ENCODE data around the gene GRIP1.

GRIP1 gene

DNA sequence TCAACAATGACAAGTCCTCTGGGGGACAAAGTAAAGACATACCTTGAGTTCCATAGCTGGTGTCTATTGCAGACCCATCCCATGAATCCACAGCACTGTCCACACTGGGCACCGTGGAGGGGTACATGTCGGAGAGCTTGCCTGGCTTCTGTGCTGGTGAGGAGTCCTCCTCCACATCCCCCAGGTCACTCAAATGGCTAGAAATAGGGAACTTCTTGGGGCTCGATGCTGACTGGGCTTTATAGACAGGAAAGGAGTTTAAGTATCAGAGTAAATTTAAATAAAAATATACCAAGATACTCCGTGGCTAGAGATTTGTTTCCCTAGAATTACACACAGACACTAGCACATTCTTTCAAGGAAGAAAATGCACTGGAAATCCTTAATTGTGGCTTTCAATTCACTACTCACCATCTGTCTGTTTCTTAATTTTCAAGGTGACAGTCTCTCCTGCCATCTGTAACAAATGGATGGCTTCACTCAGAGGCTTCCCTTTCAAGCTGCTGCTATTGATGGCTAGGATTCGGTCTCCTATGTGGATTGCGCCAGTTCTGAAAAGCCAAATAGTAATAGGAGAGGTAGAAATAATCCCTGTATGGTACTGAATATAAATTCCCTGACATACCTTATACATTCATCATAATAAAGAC, 286.5 kb downstream of the GRIP1 start:
- no peak for DNase-seq (ENCODE audit: low read depth in 1 of 2, low spot score in 1 of 2)

DNA sequence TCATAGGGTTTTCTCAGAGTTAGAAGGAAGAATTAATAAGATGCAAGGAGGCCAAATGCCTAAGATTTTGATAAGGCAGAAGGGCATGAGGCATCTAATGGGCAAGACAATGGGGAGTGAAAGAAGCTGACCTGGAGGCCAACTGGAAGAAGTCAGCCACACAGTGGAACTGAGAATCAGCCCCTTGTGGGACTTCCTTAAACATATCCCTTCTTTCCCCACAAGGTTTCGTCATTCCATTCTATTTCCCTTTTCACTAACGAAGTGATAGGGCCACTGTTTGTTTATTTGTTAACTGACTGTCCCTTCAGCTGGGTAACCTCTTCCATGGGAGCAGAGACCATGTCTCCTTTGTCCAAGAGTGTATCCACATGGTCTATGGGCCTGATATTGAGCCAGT, 290.4 kb downstream of the GRIP1 start:
- no peak for DNase-seq (ENCODE audit: low read depth in 1 of 2, low spot score in 1 of 2)

DNA sequence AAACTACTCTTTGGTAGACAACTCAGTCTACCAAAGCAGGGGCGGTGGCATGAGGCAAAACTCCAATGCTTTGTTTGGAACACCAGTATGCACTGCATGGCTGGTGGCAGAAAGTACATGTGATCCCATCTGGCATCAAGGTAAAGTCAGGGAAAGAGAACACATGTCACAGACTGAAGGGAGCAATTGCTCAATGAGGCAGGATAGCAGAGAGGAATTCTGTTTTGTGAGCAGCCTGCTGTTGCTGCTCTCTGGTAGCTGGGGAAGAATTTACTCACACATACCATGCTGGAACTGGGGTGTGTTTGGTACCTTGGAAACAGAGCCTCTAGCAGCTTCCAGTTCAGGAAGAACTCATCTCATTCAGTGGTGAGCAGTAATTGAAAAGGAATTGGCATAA, 291.8 kb downstream of the GRIP1 start:
- no peak for DNase-seq (ENCODE audit: low read depth in 1 of 2, low spot score in 1 of 2)

DNA sequence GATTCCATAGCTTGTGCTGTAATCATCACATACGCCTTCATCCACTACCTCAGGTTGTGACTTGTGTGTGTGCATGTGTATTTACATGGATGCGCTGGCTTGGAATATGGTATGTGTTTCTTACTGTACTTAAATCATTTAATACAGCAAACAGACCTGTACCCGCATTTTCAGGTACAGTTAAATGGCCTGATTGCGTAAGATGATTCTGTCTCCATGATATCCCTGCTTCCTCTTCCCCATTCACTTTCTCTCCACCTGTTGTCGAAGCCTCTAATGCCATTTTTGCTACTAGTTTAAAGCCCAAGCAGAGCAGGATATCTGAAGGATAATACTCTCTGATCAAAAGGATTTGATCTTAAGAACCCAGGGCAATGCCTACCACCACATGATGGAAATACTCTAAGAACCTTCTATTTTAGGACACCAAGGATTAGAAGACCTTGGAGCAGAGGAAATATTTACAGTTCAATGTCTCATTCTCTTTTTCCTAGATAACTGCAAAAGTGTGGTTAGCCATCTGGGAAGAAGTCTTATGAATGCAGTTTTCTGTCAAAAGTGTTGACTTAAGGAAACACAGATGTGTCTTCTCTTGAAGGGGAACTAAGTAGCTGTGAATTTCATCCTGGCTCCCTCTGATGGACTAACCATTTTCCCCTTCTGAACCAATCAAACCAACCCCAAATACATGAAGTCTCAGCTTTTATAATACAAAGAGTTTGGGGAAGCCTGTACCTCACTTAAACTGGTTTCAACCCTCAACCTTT, 297.9 kb downstream of the GRIP1 start:
- no peak for DNase-seq (ENCODE audit: low read depth in 1 of 2, low spot score in 1 of 2)

DNA sequence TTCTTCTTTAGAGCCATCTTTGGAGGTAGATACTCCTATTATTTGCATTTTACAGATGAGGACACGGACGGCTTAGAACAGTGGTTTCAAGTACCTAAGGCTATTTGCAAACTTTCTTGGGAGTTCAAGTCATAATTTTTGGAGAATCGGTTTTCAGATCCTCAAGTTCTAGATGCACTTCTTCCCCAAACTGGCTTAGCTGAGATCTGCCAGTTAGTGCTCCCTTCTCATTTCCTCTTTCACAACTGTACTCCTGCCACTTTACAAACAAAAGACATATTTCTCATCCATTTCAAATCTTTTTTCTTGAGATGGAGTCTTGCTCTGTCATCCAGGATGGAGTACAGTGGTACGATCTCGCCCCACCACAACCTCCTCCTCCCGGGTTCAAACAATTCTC, 299.3 kb downstream of the GRIP1 start:
- no peak for DNase-seq (ENCODE audit: low read depth in 1 of 2, low spot score in 1 of 2)

DNA sequence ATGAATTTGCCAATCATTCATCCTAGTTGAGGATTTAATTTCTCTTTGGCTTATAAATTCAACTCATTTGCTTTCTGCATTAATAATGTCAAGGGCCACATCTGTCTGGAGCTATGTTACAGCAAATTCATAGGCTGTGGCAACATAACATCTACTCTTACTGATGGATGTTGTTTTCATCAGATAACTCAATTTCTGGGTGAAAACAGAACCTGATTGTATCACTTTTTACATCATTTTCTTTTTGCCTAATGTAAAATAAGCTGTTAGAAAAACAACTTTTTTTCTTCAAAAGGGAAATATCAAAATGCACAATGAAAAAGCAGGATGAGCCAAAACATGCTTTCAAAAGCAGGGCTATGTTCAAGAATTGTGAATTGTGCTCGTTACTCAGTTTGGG, 303.3 kb downstream of the GRIP1 start:
- no peak for DNase-seq (ENCODE audit: low read depth in 1 of 2, low spot score in 1 of 2)

DNA sequence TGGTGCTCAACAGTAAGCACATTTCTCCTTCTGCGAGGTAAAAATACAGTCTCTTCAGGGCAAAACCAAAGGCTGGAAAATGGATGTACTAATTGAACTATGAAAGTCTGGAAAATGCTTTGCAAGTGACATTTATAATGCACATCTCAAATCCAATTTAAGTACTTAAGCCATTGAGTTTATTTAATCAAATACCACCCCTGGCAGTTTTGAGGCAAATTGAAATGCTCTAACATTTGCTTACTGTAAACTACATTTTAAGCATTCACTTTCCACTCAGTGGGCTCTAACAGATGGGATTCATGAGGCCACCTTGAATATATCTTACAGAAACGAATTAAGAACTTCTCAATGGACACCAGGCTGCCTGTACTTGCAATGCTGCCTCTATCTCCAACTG, 306.9 kb downstream of the GRIP1 start:
- no peak for DNase-seq (ENCODE audit: low read depth in 1 of 2, low spot score in 1 of 2)

DNA sequence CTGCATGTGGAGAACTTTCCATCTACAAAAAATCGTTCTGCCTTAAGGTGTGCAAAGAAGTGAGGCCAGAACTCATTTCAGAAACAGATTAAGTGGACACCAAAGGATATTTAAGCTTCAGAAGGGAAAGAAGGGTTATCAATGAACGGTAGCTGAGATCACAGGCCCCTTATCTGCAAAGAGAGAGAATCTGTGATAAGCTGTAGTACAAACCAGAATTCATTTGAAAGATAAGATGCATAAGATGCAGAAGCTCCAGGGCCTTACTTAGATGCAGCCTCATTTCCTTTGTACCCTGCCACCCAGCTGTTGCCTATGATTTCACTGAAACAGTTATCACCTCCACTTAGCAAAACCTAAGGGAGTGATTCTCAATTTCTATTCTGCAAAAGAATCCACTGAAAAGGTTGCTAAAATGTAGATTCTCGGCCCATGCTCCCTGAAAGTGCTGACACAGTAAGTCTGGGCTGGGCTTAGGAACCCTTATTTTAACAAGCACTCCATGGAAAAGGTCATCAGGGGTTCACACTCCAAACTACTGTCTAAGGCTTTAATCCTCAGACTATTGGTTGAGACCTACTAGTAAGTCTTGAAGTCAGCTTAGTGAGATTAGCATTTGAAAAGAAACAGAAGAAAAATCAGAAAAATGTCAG, 311.7 kb downstream of the GRIP1 start:
- DNase-seq (ENCODE audit: low read depth in 1 of 2, low spot score in 1 of 2), result no peak

DNA sequence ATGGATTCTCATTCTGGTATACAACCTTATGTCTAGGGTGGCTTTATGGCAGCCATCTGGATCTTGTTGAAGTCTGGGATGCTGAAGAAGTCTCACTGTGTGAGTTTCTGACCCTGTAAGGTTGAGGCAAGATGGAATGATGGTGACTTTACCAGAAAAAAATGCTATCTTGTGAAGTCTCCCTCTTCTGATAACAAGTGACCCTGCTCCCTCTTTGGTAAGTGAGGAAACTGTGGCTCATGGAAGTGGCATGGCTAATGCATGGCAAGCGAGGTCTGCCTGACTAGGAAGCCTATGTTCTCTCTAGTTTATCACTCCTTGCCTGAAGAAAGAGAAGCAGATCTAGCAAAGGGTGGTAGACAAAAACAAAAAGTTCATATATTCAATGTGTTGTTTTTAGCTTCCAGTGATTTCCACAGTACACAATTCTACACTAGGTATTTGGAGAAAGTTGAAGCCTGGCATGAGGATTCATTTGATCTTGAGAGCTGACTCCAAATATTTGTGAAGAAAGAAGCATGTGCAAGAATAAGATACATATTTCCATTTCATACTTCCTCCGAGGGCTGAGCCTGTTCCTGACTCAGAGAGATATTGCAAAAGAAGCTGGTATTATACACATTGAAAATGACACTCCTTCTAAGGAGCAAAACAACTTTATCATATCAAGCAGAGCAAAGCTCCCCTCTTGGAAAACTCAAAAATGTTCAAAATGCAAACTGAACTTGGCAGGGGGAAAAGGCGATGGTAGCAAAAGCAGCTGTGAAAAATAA, 313.0 kb downstream of the GRIP1 start:
- no peak for DNase-seq (ENCODE audit: low read depth in 1 of 2, low spot score in 1 of 2)

DNA sequence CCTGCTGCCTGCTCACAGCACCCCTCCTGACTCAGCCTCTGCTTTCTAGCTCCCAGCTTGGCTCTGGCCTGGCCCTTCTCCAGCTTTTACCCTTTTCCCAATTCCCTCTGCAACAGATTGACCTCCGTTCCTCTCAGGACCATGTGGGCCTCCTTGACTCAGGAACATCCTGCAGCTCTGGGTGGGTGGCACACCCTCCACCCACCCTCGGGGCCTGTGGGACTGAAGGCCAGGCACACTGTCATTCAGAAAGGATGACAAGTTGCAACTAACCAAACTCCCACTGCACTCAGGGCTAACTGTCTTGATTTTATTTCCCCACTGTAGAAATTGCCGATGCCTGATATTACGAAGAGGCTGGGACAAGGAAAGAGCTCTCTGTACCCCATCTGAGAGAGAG, 317.2 kb downstream of the GRIP1 start:
- no peak for DNase-seq (ENCODE audit: low read depth in 1 of 2, low spot score in 1 of 2)

DNA sequence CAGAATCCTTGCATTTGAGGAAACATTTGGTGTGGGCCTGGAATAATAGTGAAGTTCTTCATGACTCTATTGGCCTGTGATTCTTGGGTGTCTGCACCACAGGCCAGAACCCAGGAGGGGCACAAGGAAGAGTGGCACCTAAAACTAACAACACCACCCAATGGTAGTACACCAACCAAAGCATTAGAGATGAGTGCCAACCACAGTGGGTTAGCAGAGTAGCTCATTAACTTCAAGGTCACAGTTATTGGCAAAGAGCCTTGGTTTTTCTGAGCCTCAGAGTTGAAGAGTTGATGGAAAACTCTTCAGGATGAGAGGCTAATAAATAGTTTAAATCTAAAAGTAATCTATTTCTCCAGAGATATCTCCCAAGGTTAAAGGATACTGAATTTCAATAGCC, 319.6 kb downstream of the GRIP1 start:
- no peak for DNase-seq (ENCODE audit: low read depth in 1 of 2, low spot score in 1 of 2)

DNA sequence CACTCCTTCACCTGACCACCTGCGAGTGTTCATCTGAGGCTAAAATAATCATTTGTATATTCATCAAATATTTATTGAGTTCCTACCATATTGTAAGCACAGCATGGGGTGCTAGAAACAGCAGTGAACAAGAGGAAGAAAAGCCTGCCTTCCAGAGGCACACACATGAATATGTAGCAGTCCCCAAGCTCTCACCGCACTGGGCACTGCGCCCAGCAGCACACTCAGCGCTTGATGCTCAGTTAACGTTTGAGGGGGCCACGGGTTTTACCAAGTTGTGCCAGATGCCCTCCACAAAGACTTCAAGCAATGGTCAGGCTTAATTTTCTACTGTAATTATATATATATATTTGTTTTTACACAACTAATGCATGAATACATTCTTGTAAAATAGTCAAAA, 324.6 kb downstream of the GRIP1 start:
- DNase-seq (ENCODE audit: low read depth in 1 of 2, low spot score in 1 of 2), result no peak

DNA sequence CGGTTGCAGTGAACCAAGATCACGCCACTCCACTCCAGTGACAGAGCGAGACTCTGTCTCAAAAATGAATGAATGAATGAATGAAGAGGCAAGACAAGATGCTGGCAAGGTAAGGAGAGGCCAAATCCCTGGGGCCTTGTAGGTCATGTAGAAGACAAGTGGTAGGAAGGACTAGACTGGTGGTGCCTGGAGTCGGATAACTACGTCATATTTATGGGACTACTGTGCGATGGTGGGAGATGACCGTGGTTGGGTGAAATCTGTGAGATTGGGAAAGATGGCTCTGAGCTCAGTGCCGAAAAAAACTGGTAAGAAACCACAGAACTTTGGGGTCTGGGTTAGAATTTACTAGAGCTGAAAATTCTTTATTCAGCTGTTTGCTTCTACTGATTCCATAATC, 326.0 kb downstream of the GRIP1 start:
- no peak for DNase-seq (ENCODE audit: low read depth in 1 of 2, low spot score in 1 of 2)

DNA sequence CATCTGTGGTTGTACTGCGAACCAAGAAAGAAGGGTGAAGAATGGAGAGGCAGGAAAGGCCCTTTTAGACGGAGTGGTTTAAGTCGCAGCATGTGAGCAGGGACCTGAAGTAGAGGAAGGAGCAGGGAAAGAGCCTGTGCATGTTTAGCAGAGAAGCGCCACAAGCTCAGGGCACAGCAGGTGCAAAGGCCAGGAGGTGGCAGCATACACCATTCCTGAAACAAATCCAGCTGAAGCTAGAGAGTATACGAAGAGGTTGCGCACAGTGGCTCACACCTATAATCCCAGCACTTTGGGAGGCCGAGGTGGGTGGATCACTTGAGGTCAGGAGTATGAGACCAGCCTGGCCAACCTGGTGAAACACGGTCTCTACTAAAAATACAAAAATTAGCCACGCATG, 326.7 kb downstream of the GRIP1 start:
- no peak for DNase-seq (ENCODE audit: low read depth in 1 of 2, low spot score in 1 of 2)

DNA sequence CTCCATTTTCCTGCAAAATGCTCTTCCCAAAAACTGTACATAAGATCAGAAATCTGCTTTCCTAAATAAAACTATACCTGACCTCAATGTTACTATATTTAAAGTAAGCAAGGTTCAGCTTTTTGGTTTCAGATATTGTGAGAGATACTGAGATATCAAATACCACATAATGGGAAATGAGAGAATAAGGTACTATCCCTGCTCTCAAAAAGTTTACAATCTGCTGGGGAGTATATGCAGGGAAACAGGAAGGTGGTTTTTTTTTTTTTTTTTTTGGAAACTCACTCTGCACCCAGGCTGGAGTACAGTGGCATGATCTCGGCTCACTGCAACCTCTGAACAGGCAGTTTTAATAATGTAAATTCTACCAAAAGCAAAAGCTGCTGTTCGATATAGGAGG, 327.6 kb downstream of the GRIP1 start:
- DNase-seq (ENCODE audit: low read depth in 1 of 2, low spot score in 1 of 2), result no peak

DNA sequence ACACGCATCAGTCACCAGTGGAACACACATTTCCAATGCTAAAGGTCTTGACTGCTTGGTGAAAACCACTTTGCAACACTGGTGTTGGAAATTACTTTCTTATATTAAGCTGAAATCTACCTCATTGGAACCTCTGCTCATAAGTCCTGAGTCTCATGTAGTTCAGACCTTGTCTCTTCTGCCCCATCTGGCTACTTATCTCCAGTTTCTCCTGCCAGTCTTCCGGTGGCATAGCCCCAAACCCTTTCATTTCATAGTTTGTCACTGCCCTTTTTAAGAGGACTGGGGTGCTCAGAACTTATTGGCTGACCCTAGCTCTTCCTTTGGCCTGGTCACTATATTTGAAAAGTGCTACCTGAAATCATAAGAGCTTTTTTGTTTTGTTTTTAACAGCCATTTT, 332.9 kb downstream of the GRIP1 start:
- no peak for DNase-seq (ENCODE audit: low read depth in 1 of 2, low spot score in 1 of 2)

DNA sequence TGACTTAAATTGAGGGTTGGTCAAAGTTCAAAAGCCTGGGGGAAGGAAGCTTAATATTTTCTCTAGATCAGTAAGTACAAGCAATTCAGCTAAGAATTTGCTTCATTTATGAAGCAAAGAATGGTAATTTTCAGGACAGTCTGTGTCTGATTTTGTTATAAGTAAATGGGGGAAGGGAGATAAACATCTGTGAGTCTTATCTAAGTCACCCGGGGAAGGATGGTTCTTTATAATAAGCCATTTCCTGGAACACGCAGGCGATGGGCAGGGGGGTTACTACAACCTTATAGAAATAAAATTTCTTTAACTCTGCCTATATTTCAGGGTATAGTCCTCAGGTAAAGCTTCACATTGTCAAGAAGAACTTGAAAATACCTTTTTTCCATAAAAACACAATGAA, 333.7 kb downstream of the GRIP1 start:
- no peak for DNase-seq (ENCODE audit: low read depth in 1 of 2, low spot score in 1 of 2)

DNA sequence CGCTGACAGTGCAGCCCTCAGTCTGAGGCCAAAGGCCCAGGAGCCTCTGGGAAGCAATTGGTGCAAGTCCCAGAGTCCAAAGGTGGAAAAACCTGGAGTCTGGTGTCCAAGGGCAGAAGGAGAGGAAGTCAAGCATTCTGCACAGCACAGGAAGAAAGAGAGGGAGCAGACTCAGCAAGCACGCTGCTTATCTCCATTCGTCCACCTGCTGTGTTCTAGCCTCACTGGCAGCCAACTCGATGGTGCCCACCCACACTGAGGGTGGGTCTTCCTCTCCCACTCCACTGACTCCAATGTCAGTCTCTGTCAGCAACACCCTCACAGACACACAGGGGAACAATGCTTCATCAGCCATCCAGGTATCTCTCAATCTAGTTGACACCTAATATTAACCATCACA, 337.8 kb downstream of the GRIP1 start:
- no peak for DNase-seq (ENCODE audit: low read depth in 1 of 2, low spot score in 1 of 2)

DNA sequence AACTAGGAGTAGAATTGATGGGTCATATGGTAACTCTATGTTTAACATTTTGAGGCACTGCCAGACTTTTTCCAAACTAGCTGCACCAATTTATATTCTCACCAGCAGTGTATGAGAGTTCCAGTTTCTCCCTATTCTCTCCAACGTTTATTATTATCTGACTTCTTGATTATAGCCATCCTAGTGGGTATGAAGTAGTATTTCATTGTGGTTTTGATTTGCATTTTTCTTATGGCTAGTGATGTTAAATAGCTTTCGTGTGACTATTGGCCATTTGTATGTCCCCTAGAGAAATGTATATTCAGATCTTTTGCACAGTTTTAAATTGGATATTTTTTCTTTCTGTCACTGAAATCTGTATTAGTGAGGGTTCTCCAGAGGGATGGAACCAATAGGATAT, 338.7 kb downstream of the GRIP1 start:
- no peak for DNase-seq (ENCODE audit: low read depth in 1 of 2, low spot score in 1 of 2)

DNA sequence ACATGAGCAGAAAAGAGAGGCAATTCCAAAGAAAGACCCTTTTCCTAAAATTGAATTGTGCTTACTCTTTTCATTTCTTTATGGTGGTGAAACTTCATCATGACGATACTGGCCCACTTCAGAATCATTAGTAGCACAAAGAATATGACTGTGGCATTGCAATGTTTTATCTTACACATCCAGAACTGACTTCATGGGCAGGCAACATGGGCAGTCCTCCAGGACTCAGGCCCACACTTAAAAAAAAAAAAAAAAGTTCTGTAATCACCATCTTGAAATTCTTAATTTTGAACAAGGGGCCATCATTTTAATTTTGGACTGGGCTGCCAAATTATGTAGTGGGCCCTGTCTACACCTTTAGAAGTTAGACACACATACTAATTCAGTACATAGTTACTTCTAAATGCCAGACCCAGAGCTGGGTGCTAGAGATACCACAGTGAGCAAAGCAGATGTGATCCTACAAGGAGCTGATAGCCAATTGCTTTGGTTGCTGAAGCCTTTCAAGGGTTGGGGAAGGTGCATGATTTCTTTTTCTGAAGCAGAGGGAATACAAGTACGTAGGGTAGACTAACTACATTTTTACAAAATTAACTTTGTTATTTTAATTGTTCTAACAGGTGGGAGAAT, 341.4 kb downstream of the GRIP1 start:
- no peak for DNase-seq (ENCODE audit: low read depth in 1 of 2, low spot score in 1 of 2)

DNA sequence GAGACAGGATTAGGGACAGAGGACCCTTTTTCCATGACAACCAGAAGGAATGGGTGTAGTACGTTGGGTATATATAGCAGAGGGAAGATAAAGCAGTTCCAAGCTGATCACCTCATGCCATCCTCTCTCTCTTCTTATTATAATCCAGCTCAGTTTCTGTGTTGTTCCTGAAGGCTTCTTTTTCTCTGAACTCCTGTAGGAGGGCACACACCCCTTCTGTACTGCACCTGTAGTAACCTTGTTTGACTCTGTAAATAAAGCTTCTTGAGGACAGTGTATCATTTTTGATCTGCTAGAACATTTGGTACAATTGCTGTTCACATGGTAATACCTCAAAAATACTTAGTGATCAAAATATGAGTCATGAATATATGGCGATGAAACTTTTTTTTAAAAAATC, 343.1 kb downstream of the GRIP1 start:
- DNase-seq (ENCODE audit: low read depth in 1 of 2, low spot score in 1 of 2), result no peak

Data from stimulated activated CD4-positive, alpha-beta T cell treated with anti-CD3 and anti-CD28 coated beads, Interleukin-15, amount 100 ng/mL, for 1 hour (primary cell).